Skeletal muscle cell (primary cell): ENCODE measurements around the gene P3H2.
"Not testable (repeated sequence)": the region's sequence is repeated elsewhere in the genome, so short reads cannot be mapped to it uniquely, and the experiment has no call there.

Experiments used
- DNase-seq: peaks from one replicate; pipeline ENCODE4 v3.0.0-alpha.2; 2010; ENCODE audit warnings: low read depth
- H3K4me3 ChIP-seq: 2 replicates; pipeline ENCODE4 v1.5.1; 2011; ENCODE audit warnings: low read depth, mild to moderate bottlenecking, control low read depth, low read length, moderate library complexity

The P3H2 gene

DNA sequence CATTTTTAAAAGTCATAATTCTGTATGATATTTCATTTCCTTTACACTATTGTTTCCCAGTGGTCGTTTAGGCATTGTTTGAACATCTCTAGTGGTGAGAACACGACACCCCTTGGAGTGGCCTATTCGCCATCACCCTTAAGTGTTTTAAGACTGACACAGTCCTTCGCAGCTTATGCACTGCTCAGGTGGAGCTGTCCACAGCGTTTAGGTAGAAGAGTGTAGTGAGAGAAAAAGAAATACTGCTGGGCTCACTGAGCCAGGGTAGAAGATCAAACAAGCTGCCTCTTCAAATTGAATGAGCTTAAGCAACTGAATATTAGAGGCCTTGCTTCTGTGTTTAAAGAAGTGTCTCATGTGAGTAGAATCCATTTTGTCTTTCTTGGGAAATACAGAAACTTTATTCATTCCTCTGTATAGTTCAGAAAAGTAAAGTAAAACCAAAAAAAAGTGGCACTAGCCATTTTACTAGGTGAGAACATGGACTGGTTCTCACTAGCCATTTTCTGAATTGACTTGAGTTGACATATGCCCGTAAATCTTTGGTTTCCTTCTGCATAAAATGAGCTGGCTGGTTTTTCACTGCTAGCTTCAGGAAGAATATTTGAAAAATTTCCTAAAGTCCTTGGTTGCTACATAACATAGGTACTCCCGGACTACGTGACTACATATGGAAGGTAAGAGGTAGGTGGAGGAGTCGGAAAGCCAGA, 155.9 kb downstream of the P3H2 start:
- DNase-seq, result no peak
- no peak overlapping the region for H3K4me3 ChIP-seq

DNA sequence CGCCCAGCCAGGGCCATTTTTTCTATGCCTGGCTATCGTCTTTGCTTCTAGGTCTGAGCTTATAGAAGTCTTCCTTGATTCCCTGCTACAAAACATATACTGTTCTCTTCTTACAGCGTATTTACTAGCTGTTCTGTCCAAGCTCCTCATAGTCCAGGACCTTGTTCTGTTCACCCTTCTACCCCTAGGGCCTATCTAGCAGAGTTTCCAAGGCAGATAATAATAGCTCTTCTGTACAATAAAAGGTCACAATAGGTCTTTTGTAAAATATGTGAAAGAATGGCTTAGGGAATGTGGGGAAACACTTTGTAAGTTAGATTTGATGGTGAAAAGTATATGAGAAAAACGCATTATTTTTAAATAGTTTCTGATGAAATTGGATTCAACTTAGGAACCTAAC, 158.2 kb downstream of the P3H2 start:
- no peak overlapping the region for H3K4me3 ChIP-seq
- no peak for DNase-seq

DNA sequence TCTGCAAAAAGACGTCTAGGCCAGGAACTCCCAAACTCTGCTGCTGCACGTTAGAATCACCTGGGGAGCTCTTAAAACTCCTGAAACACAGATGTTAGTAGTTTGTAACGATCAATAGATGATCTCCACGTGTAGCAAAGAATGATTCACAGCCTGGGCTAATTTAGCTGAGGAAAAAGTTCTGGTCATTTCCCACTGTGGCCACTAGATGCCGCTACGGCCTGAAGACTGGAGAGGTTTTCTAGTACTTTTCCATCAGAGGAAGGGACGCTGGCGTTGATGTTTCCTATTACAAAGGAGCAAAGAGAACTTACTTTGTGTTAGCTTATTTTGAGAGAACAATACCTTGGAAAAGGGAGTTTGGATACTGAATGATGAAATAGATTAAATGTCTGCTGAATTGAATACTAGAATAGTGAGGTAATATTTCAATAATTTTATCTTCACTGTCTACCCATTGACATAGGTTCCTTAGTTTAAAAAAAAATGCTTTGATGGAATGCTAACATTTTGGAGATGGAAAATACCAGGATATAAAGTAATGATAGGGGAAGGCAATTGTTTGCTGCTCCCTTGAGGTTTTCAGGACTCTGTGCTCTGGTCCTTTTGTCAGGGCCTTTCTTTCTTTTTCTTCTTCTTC, 159.1 kb downstream of the P3H2 start:
- H3K4me3 ChIP-seq, result no peak overlapping the region
- no peak for DNase-seq

DNA sequence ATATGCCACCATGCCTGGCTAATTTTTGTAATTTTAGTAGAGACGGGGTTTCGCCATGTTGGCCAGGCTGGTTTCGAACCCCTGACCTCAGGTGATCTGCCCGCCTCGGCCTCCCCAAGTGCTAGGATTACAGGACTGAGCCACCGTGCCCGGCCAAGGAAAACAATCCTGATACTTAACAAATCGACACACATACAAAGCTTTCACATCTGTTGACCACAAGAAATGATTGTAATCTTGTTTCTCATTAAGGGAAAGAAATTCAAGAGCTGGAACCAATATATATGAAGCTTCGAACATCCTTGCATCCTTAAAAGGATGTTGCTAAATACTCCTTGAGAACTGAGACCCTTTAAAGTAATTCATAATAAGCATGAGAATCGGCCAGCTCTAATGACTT, 159.6 kb downstream of the P3H2 start:
- H3K4me3 ChIP-seq, DNase-seq: not testable (repeated sequence)

DNA sequence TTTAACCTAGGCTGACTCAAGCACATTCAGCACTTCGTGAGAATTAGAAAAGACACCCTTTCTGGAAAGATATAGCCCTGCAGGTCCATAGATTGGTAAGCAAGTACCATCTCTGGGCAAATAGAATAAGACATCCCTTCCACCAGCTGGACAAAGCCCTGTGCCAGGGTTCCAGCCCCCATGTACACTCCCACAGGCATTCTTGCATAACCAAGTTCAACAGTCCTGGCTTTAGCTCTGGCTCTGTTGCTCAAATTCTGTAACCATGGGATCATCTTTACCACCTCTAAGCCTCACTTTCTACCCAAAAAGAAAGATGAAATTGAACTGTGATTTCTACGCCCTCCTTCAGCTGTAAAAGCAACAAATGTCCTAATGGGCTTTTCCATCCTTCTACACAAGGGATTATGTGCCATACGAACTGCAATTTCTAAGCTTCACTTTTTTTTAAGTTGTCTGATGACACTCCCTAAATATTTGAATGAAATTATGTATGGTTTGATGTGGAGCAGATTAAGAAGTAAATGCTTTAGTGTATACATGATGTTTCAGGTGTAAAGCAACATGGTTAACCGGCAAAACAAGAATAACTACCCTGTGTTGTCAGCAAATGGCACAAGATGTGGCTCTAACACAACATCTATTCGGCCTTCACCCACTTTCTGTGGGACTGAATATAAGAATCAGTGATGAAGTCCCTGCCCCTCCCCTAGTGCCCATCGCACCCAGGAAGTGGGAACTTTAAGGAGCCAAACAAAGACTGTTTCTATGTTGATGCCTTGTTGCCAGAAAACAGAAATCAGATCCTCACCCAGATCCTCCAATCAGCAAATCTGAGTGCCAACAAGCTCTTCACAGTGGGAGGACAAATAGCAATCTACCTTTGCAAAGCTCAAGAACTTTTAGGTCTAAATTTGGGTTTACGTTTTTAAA, 165.7 kb downstream of the P3H2 start:
- no peak overlapping the region for H3K4me3 ChIP-seq
- no peak for DNase-seq

DNA sequence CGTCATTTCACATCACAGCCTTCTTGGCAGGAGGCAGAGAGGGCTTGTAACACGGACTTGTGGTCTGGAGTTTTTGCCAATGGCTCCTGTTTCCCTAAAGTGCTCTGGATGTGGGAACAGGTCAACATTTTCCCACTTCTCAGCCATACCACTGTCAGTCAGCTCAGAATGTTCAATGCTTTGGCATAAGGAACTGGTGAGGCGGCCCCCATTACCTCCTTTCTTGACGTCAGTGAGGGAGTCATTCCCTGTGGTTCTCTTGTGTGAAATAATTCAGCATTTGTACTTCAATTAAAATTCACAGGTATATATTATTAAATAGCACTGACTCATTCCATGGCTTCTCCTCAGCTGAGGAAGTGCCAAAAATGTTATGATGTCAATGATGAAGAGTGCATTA, 167.1 kb downstream of the P3H2 start:
- no peak for DNase-seq
- H3K4me3 ChIP-seq, result no peak overlapping the region

DNA sequence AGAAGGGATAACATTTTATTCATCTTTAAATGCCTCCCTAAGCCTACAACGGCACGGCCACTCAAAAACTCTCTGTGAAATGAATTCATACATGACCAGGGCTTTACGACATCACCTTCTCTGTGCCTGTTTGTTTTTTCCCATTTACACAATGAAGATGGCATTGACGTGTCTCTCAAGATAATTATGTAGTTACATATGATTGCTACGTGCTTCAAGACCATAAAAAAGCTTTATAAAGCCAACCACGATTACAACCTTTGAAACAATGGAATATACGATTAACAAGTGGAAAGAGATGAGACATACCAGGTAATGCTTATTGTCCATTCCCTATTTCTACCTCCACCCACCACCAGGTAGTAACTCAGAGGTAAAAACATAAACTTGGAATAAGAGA, 168.4 kb downstream of the P3H2 start:
- no peak overlapping the region for H3K4me3 ChIP-seq
- DNase-seq, result no peak

DNA sequence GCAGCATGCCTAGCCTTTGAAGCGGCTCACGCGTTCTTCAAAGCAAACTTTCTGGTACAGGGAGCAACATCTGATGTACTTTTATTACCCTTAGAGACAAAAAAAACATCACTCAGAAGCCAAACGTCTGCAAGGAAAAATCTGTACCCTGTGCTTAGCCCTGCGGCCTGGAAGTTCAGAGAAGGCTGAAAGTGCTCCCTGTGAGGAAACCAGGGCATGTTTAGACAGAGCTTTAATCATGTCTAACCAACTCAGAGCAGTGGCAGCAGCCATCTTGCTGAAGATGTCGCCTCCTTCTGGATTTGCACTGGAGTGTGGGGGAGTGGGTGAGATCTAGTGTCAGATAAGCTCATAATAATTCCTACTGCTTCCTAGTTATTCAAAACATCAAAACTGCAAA, 170.4 kb downstream of the P3H2 start:
- no peak for DNase-seq
- H3K4me3 ChIP-seq, result no peak overlapping the region

DNA sequence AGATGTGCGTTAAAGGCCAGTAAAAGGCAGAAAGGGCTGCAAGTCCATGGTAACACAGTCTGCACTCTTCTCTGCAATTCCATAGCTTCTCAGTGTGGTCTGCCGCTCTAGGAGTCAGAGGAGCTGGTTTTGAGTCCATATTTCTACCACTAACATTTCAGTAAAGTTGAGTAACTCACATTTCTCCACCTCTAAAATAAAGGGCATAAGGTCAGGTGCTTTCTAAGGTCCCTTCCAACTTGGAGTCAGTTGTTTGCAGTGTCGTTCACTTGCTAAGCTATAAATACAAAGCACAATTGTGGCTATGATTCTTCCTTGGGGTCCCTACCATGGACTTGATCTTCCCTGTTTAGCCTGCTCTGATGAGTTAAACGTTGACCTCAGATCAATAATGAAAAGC, 171.1 kb downstream of the P3H2 start:
- H3K4me3 ChIP-seq, result no peak overlapping the region
- no peak for DNase-seq

DNA sequence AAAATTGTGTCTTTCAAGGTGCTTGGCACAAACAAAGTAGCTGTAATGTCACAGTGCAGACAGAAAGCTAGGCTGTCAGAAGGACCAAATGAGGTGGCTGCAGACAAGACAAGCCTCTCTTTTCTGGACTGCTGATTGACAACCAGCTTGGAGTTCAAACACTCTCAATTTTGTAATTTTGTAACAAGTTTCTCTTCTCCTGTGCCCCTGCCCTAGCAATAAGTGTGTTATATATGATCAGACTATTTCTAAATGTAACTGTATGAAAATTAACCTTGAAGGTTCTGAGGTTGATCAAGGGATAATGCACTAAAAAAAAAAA, 172.0 kb downstream of the P3H2 start:
- H3K4me3 ChIP-seq, result no peak overlapping the region
- DNase-seq, result no peak

DNA sequence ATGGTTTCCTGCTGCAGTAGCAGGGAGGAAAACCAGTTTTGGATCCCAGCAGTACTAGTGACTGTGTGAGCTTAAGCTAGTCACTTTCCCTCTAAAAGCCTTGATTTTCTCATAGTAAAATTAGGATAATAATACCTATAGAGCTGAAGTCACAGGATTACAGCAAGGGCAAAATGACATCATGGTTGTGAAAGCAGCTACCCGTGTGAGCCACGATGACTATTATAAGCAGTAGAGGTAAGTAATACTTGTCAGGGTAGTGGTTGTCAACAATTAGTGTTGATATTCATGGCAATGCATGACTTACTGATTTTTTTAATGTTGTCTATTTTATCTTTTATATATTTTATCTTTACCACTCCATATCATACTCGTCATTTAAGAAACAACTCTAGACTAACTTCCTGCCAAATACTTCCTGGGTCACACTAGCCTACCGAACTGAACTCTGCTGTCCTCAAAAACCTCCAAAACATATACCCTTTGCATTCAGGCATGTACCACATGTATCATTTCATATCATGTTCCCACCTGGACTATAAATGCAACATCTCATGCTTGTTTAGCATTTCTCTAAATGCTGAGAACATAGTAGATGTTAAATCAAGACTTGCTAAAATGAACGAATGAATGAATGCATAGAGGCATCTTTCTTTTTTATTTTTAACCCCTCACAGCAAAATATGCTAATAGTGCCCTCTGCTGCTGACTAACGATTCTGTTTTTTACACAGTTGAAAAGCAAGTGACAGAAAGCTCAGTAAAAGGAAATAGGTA, 172.6 kb downstream of the P3H2 start:
- H3K4me3 ChIP-seq, result no peak overlapping the region
- no peak for DNase-seq

DNA sequence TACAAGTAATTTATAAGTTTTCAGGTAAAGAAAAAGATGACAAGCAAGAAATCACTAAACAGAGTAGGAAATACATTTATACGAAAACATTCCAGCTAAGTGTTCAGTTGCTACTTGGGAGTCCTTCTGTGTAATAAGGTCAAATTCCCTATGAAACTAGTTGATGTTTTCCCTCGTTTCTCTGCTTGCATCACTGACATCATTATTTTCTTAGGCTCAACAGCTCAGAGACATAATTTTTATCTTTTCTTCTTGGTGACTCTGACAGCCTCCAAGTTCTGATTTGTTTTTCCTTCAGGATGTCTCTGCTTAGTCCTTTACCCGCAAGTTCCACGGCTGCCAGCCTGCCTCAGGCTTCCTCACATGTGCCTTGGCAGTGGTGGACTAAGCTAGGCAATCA, 173.6 kb downstream of the P3H2 start:
- no peak for DNase-seq
- no peak overlapping the region for H3K4me3 ChIP-seq

DNA sequence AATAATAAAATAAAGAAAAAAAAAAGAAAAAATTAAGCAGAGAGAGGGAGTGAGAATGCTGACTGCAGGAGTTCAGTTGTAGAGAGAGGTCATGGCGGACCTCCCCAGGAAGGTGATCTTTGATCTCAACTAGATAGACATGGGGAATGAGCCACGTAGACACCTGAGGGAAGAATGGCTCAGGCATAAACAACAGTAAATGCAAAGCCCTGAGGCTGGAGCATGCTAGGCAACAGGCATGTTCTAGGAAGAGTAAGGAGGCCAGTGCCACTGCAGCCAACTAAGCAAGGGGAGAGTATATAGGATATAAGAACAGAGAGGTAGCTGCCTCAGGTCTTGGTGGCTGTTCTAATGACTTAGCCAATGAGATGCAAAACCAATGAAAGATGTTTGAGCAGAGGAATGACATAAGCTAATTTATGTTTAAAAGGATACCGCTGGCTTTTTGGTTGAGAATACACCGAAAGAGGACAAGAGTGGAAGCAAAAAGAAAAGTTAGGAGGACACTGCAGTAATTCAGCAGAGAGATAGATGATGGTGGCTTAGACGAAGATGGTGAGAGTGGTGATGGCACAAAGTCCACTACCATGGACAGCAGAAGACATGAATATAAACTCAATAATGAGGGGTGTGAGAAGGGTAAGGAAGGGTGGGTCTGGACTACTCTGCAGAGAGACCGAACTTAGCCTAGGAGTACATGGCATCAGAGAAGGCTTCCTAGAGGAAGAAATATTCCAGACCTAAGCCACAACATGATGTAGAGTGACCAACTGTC, 174.6 kb downstream of the P3H2 start:
- no peak for DNase-seq

DNA sequence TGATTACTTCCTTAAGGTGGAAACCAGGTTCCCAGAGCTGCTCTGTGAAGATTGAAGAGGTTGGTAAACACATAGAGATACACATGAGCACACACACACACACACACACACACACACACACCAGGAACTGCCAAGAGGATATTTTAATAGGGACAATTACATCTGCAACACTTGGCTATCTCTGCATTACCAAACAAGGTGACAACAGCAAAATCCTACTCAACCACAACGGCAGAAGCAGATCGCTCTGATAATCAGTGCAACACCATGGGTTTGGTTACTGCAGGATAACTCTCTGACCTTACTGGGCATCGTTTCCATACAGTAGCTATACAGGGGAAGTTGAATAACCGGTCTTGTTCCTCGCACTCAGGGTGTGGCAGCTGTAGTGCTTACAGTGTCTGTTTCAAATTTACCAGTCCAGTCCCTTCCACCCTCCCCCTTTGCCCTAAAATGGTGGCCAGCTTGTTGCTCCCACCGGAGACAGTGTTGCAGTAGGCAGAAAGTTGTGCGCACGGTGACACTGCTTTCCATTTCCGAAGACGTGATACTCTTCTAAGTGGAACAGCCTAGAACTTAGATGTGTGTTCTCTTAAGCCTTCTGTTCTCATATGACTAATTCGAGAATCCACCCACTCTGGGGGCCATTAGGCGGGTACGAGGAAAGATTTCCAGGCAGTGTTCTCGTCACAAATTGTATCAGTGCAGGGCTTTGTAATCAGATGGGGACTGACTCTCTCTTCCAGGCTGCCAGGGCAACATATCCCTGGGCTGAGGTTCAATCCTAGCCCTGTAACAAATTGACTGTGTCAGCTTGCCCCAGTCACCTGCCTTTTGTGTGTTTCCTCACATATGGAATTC, 176.2 kb downstream of the P3H2 start:
- no peak overlapping the region for H3K4me3 ChIP-seq
- no peak for DNase-seq

More for the DNA sequence above, 174.6 kb downstream of the P3H2 start:
- H3K4me3 ChIP-seq, result no peak overlapping the region

DNA sequence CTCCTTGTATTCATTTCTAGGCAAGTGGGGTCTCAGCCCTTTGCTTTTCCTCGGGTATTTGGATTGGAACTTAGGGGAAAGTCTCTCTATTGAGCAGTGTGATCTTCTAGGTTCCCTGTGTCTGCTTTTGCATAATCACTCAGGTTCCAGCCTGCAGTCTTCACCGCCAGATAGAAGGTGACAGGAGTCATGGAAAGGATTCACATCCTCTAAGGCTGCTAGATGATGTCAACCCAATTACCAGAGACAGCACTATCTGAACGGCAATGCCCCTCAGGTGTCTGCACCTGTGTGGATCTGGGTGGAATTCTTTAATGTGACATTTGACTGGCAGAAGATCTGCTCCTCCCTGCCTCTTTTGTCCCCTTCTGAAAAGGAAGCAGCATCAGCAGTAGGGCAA, 177.7 kb downstream of the P3H2 start:
- H3K4me3 ChIP-seq, result no peak overlapping the region
- no peak for DNase-seq

DNA sequence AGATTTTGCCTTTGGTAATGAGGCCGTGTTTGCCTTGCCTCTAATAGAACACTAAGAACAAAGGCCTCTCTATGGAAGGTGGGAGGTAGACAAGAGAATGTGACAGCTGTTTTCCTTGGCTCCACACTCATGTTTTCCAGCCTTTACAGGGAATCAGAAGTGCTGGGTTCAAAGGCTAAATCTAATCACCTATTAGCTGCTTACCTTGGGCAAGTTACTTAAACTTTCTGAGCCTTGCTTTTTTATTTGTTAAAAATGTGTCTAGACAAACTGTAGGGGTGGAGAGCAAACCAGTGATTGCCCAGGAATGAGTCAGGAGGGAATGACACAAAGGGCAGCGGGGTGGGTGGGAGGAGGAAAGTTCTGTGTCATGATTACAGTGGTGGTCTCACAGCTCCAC, 179.0 kb downstream of the P3H2 start:
- no peak for DNase-seq
- H3K4me3 ChIP-seq, result no peak overlapping the region

DNA sequence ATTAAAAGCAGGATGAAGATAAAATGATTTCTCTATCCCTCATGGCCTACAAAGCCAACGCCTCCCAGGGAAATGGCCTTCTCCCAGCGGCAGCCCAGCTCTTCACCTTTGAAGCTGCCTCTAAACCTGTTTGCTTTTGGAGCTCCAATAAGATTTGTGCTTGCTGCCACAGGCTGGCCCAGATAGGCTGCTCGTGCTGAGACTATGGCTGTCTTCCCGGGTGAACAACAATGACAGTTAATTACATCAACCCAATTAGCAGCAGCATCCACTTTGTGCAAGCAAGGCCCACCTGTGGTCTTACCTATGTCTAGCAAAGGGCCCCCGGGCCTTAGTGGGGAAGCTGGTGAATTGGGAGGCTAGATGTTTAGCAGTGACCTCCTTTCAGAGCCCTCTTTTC, 179.6 kb downstream of the P3H2 start:
- DNase-seq, result no peak
- H3K4me3 ChIP-seq, result no peak overlapping the region
